Measurements from ENCODE around the gene TFB2M.

TFB2M gene

GRCh38 chr1:246513041-246513440 is 53.0 kb downstream of the TFB2M start:
- DNase-seq (ENCODE audit: low read depth) = no peak

GRCh38 chr1:246512635-246513034 is 53.4 kb downstream of the TFB2M start:
- no peak for DNase-seq (ENCODE audit: low read depth)

DNA sequence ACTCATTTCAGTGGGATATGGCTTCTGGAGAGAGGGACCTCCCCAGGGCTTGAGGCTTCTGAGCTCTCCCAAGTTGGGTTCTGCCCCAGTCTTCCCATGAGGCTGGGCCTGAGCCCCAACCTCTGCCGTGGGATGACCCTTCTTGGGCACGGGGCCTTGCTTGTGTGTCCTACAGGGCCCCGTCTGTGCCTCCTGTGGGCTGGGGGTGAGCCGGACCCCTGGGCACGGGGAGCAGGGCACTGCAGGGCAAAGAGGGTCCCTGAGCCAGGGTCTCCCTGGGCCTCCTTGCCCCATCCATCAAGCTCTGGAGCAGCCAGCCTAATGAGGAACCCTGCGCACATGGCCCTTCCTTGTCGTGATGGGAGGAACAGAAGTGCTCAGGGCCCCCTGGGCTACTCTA is 53.8 kb downstream of the TFB2M start:
- no peak for DNase-seq (ENCODE audit: low read depth)

DNA sequence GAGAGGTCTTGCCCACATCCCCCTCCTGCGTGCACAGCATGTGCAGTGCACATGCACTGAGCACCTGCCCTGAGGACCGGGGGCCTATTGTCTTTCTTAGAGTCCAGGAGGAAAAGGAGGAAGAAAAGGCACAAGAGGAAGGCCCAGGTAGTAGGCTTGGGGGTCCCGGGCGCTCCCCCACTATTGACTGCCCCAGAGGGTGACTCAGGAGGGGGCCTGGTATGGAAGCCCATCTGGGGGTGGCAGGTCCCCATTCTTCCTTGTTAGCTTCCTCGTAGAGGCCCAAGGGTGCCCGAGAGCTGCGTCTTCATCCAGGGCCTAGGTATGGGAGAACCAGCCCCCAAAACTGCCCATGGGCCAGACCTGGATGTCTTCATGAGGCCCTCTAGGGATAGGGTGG is 54.9 kb downstream of the TFB2M start:
- no peak for DNase-seq (ENCODE audit: low read depth)

GRCh38 chr1:246510147-246511030 is 55.7 kb downstream of the TFB2M start:
- no peak for DNase-seq (ENCODE audit: low read depth)

DNA sequence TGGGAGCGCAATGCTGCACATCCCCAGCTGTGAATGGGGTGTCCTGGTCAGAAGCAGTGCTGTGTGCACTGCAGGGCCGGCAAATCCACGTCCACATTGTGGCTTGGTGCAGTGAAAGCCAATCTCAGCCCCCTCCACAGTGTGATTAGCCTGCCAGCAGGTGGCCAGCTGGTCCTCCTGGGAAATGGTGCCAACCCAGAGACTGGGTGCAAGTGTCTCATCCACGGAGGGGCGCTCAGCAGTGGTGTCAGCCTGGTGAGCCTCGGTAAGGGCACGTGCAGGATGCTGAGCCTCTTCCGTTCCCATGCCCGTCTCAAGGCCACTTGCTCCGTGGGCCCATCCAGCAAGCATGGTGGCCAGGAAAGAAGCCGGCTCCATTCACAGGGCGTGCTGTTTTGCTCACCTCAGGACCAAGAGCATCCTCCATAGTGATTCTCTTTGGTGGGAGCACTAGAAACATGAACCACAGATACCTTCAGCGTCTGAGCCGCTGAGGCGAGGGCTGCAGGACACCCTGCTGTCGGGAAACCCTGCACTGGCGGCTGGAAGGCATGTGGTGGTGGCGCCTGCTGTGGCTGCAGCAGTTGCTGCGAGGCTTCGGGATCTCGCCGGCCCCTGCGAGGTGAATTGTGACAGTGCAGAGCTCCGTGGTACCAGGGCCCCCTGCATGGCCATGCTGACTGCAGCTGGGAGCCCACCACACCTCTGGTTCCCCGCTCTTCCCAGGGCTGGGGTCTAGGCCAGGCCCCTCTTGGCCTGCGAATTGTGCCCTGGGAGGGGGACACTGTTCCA is 57.0 kb downstream of the TFB2M start:
- DNase-seq (ENCODE audit: low read depth) = no peak

DNA sequence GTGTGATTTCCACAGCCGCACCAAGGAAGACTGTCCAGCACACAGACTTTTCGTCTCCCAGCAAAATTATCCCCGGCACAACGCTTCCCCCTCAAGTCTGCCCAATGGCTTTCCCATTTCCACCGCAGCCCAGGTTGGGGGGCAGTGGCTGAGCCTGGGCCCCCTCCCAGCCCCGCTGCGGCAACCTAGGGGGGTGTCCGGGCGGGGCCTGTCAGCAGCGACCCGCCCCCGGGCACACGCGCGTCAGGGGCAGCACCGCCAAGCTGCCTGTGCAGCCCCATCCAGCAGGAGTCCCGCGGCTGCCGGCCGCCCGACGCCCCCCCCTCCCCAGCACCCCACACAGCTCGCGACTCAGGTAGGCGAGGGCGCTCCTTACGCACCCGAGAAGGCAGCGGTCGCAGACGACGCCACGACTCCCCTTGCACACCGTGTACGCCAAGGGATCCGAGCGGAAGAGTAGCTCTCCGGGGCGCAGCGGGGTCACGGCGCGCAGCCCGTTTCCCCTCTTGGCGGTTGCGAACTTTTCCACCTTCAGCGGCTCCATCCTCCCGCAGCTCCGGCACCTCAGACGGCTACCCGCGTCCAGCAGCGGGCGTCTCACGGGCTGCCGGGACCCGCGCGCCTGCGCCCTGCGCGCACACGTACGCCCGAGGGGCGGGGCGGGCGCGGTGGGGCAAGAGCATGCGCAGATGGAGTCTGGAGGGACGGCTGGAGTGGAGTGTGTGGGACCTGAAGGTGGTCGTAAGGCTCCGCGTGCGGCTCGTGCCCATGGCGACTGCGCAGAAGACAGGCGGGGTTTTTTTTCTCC is 59.2 kb downstream of the TFB2M start, which contains the start of gene SMYD3:
Gene SMYD3 (minus strand): TSS at position 606 of the 808 bp plus-strand sequence.
- DNase-seq (ENCODE audit: low read depth) = peak; percentile 62

- DNase-seq (ENCODE audit: low read depth) = no peak
Measured at GRCh38 chr1:246506367-246506673, 59.7 kb downstream of the TFB2M start.

GRCh38 chr1:246503341-246503740 is 62.7 kb downstream of the TFB2M start:
- no peak for DNase-seq (ENCODE audit: low read depth)

- DNase-seq (ENCODE audit: low read depth) = no peak
Measured at GRCh38 chr1:246497331-246497915, 68.6 kb downstream of the TFB2M start.

GRCh38 chr1:246492611-246493245 is 73.3 kb downstream of the TFB2M start:
- peak; percentile 22 for DNase-seq (ENCODE audit: low read depth)

GRCh38 chr1:246491551-246492053 is 74.5 kb downstream of the TFB2M start:
- DNase-seq (ENCODE audit: low read depth) = no peak
